B cell (primary cell): ENCODE data around the gene TKFC. TPM values are rescaled to one million over a fixed set of nuclear protein-coding genes. Genes with fewer than 3 reads are reported as not detected.
A peak's percentile ranks its signal among the peaks of the same experiment; 100 is the strongest.

ENCODE experiments used
- ATAC-seq: fragments of 200-7000 bp; cut with Tn5 transposase; one replicate; pipeline ENCODE4 v1.10.0; 2021; ENCODE audit warnings: low read depth, mild to moderate bottlenecking, moderate number of reproducible peaks, moderate library complexity
- CTCF ChIA-PET: fragments of 350-600 bp; sonication (Branson Sonifier 250); formaldehyde crosslinking; loops from one replicate; lab custom pipeline; 2021; ENCODE audit warnings: antibody characterized with exemption, inconsistent platforms; lab: Charles Lee
- POLR2A ChIA-PET: fragments of 350-600 bp; sonication (Branson Sonifier 250); formaldehyde crosslinking; loops from one replicate; lab custom pipeline; 2021; ENCODE audit warnings: antibody characterized with exemption; lab: Charles Lee
- DNase-seq: peaks from one replicate; pipeline ENCODE4 v3.0.0; 2013
- H2AFZ ChIP-seq: 2 replicates; pipeline ENCODE4 v1.6.1; 2012; ENCODE audit warnings: mild to moderate bottlenecking, low read depth, low read length; ENCODE audit not compliant: insufficient read depth, poor library complexity, severe bottlenecking
- H3K27ac ChIP-seq, 2 donors: 1 replicate in 1 of 2; 2 replicates in 1 of 2; pipeline ENCODE4 v1.5.1; 2012 to 2013; ENCODE audit warnings: low read length in 2 of 2, mild to moderate bottlenecking in 2 of 2, moderate library complexity in 1 of 2
- H3K27me3 ChIP-seq, 4 experiments: fragments of 200-600 bp in 1 of 4; sonication (generic) in 1 of 4; replicated peaks in 1 of 4; 1 replicate in 2 of 4; 2 replicates in 2 of 4; pipeline versions ENCODE4 v1.6.1 to v1.7.0; 2013 to 2016; ENCODE audit warnings: low read length in 3 of 4, mild to moderate bottlenecking in 2 of 4, mixed read lengths in 1 of 4, moderate library complexity in 1 of 4; ENCODE audit not compliant: insufficient read depth in 4 of 4, control insufficient read depth in 3 of 4; ENCODE audit errors: control extremely low read depth in 1 of 4
- H3K36me3 ChIP-seq, 2 experiments: replicated peaks in 1 of 2; 1 replicate in 1 of 2; 2 replicates in 1 of 2; pipeline versions ENCODE4 v1.6.1 to v1.7.1; 2013; ENCODE audit warnings: low read length in 1 of 2; ENCODE audit not compliant: insufficient read depth in 2 of 2, control insufficient read depth in 1 of 2; ENCODE audit errors: control extremely low read depth in 1 of 2, extremely low read depth in 1 of 2
- H3K4me1 ChIP-seq, 2 donors: fragments of 200-600 bp in 1 of 2; sonication (generic) in 1 of 2; 1 replicate in 1 of 2; 2 replicates in 1 of 2; pipeline versions ENCODE4 v1.5.1 to v1.6.1; 2013 to 2017; ENCODE audit warnings: low read length in 2 of 2; ENCODE audit not compliant: control insufficient read depth in 2 of 2, insufficient read depth in 2 of 2
- H3K4me2 ChIP-seq: replicated peaks from 2 replicates; pipeline ENCODE3; 2012; ENCODE audit warnings: mild to moderate bottlenecking, low read depth, low read length; ENCODE audit not compliant: poor library complexity, severe bottlenecking
- H3K4me3 ChIP-seq, 5 experiments: fragments of 200-600 bp in 1 of 5; sonication (generic) in 1 of 5; 1 replicate in 3 of 5; 2 replicates in 2 of 5; pipeline versions ENCODE4 v1.5.1 to v1.7.0; 2011 to 2016; ENCODE audit warnings: low read length in 4 of 5, mild to moderate bottlenecking in 4 of 5, low read depth in 2 of 5, control low read depth in 1 of 5, moderate library complexity in 1 of 5; ENCODE audit not compliant: insufficient read depth in 1 of 5; ENCODE audit errors: control extremely low read depth in 1 of 5, extremely low read depth in 1 of 5
- H3K79me2 ChIP-seq: fragments of 200-600 bp; sonication (generic); one replicate; pipeline ENCODE4 v1.6.0; 2016; ENCODE audit warnings: low read length; ENCODE audit not compliant: control insufficient read depth, insufficient read depth
- H3K9ac ChIP-seq: fragments of 200-600 bp; sonication (generic); 2 replicates; pipeline ENCODE4 v1.6.1; 2017; ENCODE audit warnings: mild to moderate bottlenecking, low read length, moderate library complexity
- H3K9me3 ChIP-seq, 3 donors: one replicate each; pipeline versions ENCODE4 v1.6.1 to v1.7.1; 2013; ENCODE audit warnings: low read length in 2 of 3; ENCODE audit not compliant: control insufficient read depth in 2 of 3, insufficient read depth in 1 of 3; ENCODE audit errors: control extremely low read depth in 1 of 3
- H4K20me1 ChIP-seq: 2 replicates; pipeline ENCODE4 v1.6.0; 2012; ENCODE audit warnings: mild to moderate bottlenecking, low read length; ENCODE audit not compliant: insufficient read depth, control insufficient read depth, poor library complexity, severe bottlenecking
- H3K27ac Mint-ChIP-seq: one replicate; pipeline ENCODE4 v1.8.0; 2021; ENCODE audit warnings: mixed read lengths
- H3K27me3 Mint-ChIP-seq: one replicate; pipeline ENCODE4 v1.8.0; 2021; ENCODE audit warnings: mixed read lengths
- H3K4me1 Mint-ChIP-seq: one replicate; pipeline ENCODE4 v1.8.0; 2021; ENCODE audit warnings: mixed read lengths
- H3K4me3 Mint-ChIP-seq: one replicate; pipeline ENCODE4 v1.8.0; 2021; ENCODE audit warnings: mixed read lengths
- H3K9me3 Mint-ChIP-seq: one replicate; pipeline ENCODE4 v1.8.0; 2022; ENCODE audit warnings: mixed read lengths; ENCODE audit not compliant: insufficient read depth
- EZH2 ChIP-seq: IDR thresholded peaks from 2 replicates; pipeline ENCODE4 v1.6.1; 2012; ENCODE audit warnings: borderline replicate concordance, low read depth, mild to moderate bottlenecking, moderate library complexity, low read length; ENCODE audit not compliant: insufficient read depth, poor library complexity, severe bottlenecking
- WGBS: methylation state at CpG from one replicate; pipeline ENCODE4 v1.1.5; 2013; ENCODE audit warnings: missing lambda C conversion rate; ENCODE audit not compliant: insufficient coverage; 5-methylcytosine and 5-hydroxymethylcytosine counted together
- intact Hi-C: fragments of 100-400 bp; cut with micrococcal nuclease; formaldehyde crosslinking; loops from one replicate; pipeline ENCODE4 v1.10.0; 2022
- polyA plus RNA-seq: library from polyadenylated mRNA; depleted of rRNA; stranded (reverse); fragments of >200 nt; gene quantifications from 2 replicates; pipeline ENCODE4 v1.2.3, GENCODE V29; 2012
- total RNA-seq, 2 donors: library from RNA; stranded (reverse); fragments of 120-200 nt in 1 of 2; gene quantifications; 1 replicate in 1 of 2; 2 replicates in 1 of 2; pipeline versions ENCODE4 v1.2.3 to v1.2.4, GENCODE V29; 2013 to 2022
- TF ChIP-seq, protein P1 (sequence below): fragments of 200-600 bp; IDR thresholded peaks from one replicate; pipeline ENCODE4 v1.8.0; 2022; ENCODE audit warnings: antibody characterized with exemption, mild to moderate bottlenecking

TKFC gene
- total and polyA plus RNA-seq, 2 donors (not counting 1 experiment from before 2014, with no cell fraction given) = 82.3 to 86.3 TPM

DNA sequence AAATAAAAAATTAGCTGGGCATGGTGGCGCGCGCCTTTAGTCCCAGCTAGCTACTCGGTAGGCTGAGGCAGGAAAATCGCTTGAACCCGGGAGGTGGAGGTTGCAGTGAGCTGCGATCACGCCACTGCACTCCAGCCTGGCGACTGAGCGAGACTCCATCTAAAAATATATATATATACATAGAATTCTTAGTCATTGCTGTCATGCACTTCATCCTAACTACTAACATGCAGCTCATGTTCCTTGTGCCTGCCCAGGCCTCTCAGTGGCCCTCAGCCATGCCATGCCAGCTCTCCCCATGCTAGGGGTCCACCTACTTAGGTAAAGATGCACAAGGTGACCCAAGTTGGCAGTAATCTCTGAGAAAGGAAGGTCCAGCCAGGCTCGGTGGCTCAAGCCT is 25.5 kb downstream of the TKFC start:
- peaks cover 33% of the 10 kb centered on the region for H4K20me1 ChIP-seq
- peak overlapping the region; percentile 86 for H3K4me2 ChIP-seq
- H3K9me3 ChIP-seq = no peaks in the 10 kb centered on the region
- 100% methylated on average over 1 of the region's 11 CpGs for WGBS
- ChIA-PET POLR2A (interaction anchor here (0.6 to 1.3 kb wide), 3 partner anchors 10 to 1371 kb away, joined by 3 to 4 read pairs (median 4); no protein-coding TSS in a partner anchor), CTCF (interaction anchor here (1.7 to 20.9 kb wide), 3 partner anchors 21 to 77 kb away, joined by 3 to 436 read pairs (median 206); partner anchors contain the start of genes DDB1 and TKFC)
- Mint-ChIP-seq H3K27ac (peak overlapping the region; percentile 98), H3K9me3 (no peaks in the 10 kb centered on the region), H3K4me3 (peak overlapping the region; percentile 99), H3K4me1 (peaks cover 71% of the 10 kb centered on the region), H3K27me3 (no peaks in the 10 kb centered on the region)
- H3K27me3 ChIP-seq = no peaks in the 10 kb centered on the region
- peaks cover 0 to 20% of the 10 kb centered on the region in 2 experiments for H3K36me3 ChIP-seq
- no peak for ATAC-seq
- H3K4me3 ChIP-seq = peak overlapping the region in 1 of 5 experiments; percentile 97
- intact Hi-C loops = loop anchor here (10.0 kb wide), 2 partner anchors 444 to 766 kb away; partner anchors contain the start of genes INCENP and TMEM109
- no peak overlapping the region for H2AFZ ChIP-seq
- no peak for TF ChIP-seq EZH2
- TF ChIP-seq, protein P1, sequence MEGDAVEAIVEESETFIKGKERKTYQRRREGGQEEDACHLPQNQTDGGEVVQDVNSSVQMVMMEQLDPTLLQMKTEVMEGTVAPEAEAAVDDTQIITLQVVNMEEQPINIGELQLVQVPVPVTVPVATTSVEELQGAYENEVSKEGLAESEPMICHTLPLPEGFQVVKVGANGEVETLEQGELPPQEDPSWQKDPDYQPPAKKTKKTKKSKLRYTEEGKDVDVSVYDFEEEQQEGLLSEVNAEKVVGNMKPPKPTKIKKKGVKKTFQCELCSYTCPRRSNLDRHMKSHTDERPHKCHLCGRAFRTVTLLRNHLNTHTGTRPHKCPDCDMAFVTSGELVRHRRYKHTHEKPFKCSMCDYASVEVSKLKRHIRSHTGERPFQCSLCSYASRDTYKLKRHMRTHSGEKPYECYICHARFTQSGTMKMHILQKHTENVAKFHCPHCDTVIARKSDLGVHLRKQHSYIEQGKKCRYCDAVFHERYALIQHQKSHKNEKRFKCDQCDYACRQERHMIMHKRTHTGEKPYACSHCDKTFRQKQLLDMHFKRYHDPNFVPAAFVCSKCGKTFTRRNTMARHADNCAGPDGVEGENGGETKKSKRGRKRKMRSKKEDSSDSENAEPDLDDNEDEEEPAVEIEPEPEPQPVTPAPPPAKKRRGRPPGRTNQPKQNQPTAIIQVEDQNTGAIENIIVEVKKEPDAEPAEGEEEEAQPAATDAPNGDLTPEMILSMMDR = no peak
- H3K9ac ChIP-seq = peak overlapping the region; percentile 95
- no peak for DNase-seq
- peaks cover 81% of the 10 kb centered on the region for H3K79me2 ChIP-seq
- peak overlapping the region; percentile 93 to 95 for H3K27ac ChIP-seq
- peaks cover 71 to 83% of the 10 kb centered on the region in 2 donors for H3K4me1 ChIP-seq

DNA sequence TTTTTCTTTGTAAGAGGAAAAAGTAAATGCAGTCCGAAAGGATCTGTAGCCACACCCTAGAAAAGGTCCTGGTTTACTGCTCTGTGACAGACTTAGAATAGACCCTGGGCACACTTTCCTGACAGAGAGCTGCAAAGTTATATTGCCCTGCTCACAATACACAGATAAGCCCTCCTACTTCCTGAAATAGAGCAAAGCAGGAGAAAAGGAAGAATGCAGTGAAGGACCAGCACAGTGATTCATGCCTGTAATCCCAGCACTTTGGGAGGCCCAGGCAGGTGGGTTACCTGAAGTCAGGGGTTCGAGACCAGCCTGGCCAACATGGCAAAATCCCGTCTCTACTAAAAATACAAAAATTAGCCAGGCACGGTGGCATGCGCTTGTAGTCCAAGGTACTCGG is 26.5 kb downstream of the TKFC start:
- Histone ChIP-seq H3K27ac (peak overlapping the region; percentile 93 to 95), H3K4me3 (peak overlapping the region; percentile 43 to 99 (median 91)), H3K79me2 (peaks cover 78% of the 10 kb centered on the region), H3K4me1 (peaks cover 61 to 74% of the 10 kb centered on the region in 2 donors), H3K9ac (peak overlapping the region; percentile 95), H3K36me3 (peaks cover 0 to 15% of the 10 kb centered on the region in 2 experiments), H3K27me3 (no peaks in the 10 kb centered on the region), H4K20me1 (peaks cover 25% of the 10 kb centered on the region), H3K4me2 (peak overlapping the region; percentile 86), H2AFZ (peak overlapping the region; percentile 3), H3K9me3 (no peaks in the 10 kb centered on the region)
- DNase-seq (no peak), ATAC-seq (no peak)
- Mint-ChIP-seq H3K4me1 (peaks cover 67% of the 10 kb centered on the region), H3K27me3 (no peaks in the 10 kb centered on the region), H3K27ac (peak overlapping the region; percentile 98), H3K4me3 (peak overlapping the region; percentile 99), H3K9me3 (no peaks in the 10 kb centered on the region)
- ChIA-PET POLR2A (interaction anchor here (0.6 to 1.4 kb wide), 3 partner anchors 15 to 26 kb away, joined by 3 to 5 read pairs (median 4); no protein-coding TSS in a partner anchor), CTCF (interaction anchor here (0.7 to 20.9 kb wide), 5 partner anchors 8 to 76 kb away, joined by 3 to 436 read pairs (median 5); partner anchors contain the start of genes DDB1 and TKFC)
- no peak for TF ChIP-seq EZH2
- TF ChIP-seq, protein P1 = no peak
- intact Hi-C loops = loop anchor here (10.0 kb wide), 2 partner anchors 445 to 765 kb away; partner anchors contain the start of genes INCENP and TMEM109
- 46% methylated on average over 5 of the region's 6 CpGs for WGBS
